MM.1S (cell line): ENCODE data around the gene CENPB.

Source experiments
- DNase-seq: peaks from one replicate; pipeline ENCODE4 v3.0.0-alpha.2; 2015
- H2AFZ ChIP-seq: fragments of 300-600 bp; sonication (generic); 2 replicates; pipeline ENCODE4 v1.6.0; 2016; ENCODE audit warnings: antibody characterized with exemption, low read length
- H3F3A ChIP-seq: fragments of 300-600 bp; sonication (generic); 2 replicates; pipeline ENCODE4 v1.6.1; 2016; ENCODE audit warnings: mild to moderate bottlenecking, antibody characterized with exemption, low read length, moderate library complexity, mixed read lengths; ENCODE audit not compliant: insufficient read depth
- H3K27ac ChIP-seq: fragments of 300-600 bp; sonication (generic); 2 replicates; pipeline ENCODE4 v1.5.1; 2016; ENCODE audit warnings: mild to moderate bottlenecking, low read length
- H3K27me3 ChIP-seq: fragments of 300-600 bp; sonication (generic); replicated peaks from 2 replicates; pipeline ENCODE4 v1.6.0; 2016; ENCODE audit warnings: low read length; ENCODE audit not compliant: insufficient read depth
- H3K36me3 ChIP-seq: fragments of 300-600 bp; sonication (generic); replicated peaks from 2 replicates; pipeline ENCODE4 v1.6.1; 2016; ENCODE audit warnings: mild to moderate bottlenecking, low read length, mixed read lengths; ENCODE audit not compliant: insufficient read depth
- H3K4me1 ChIP-seq: fragments of 300-600 bp; sonication (generic); 2 replicates; pipeline ENCODE4 v1.6.1; 2016; ENCODE audit warnings: low read length, mixed read lengths
- H3K4me2 ChIP-seq: fragments of 300-600 bp; sonication (generic); 2 replicates; pipeline ENCODE4 v1.6.0; 2016; ENCODE audit warnings: low read depth, low read length
- H3K4me3 ChIP-seq: fragments of 300-600 bp; sonication (generic); 2 replicates; pipeline ENCODE4 v1.5.1; 2016; ENCODE audit warnings: low read length, mixed read lengths
- H3K79me2 ChIP-seq: fragments of 300-600 bp; sonication (generic); 2 replicates; pipeline ENCODE4 v1.6.1; 2016; ENCODE audit warnings: mixed run types, low read length, mixed read lengths
- H3K9ac ChIP-seq: fragments of 300-600 bp; sonication (generic); 2 replicates; pipeline ENCODE4 v1.6.1; 2016; ENCODE audit warnings: low read length, mixed read lengths
- H3K9me2 ChIP-seq: fragments of 300-600 bp; sonication (generic); replicated peaks from 2 replicates; pipeline ENCODE4 v1.6.1; 2016; ENCODE audit warnings: mild to moderate bottlenecking, low read length, mixed read lengths; ENCODE audit not compliant: insufficient read depth
- H3K9me3 ChIP-seq: fragments of 300-600 bp; sonication (generic); replicated peaks from 2 replicates; pipeline ENCODE4 v1.6.1; 2016; ENCODE audit warnings: mild to moderate bottlenecking, low read length, mixed read lengths; ENCODE audit not compliant: insufficient read depth
- H4K20me1 ChIP-seq: fragments of 300-600 bp; sonication (generic); 2 replicates; pipeline ENCODE4 v1.6.1; 2016; ENCODE audit warnings: mild to moderate bottlenecking, low read length, moderate library complexity, mixed read lengths; ENCODE audit not compliant: insufficient read depth
- CTCF ChIP-seq: fragments of 300-600 bp; sonication (generic); IDR thresholded peaks from 2 replicates; pipeline ENCODE4 v1.5.1; 2016; ENCODE audit warnings: antibody characterized with exemption, low read length, mixed read lengths
- EZH2 ChIP-seq: fragments of 300-600 bp; sonication (generic); optimal IDR thresholded peaks from 2 replicates; pipeline ENCODE3; 2017; ENCODE audit warnings: low read depth, mild to moderate bottlenecking, antibody characterized with exemption, low read length, mixed read lengths
- EZH2phosphoT487 ChIP-seq: fragments of 300-600 bp; sonication (generic); IDR thresholded peaks from 2 replicates; pipeline ENCODE4 v1.6.1; 2018; ENCODE audit warnings: antibody characterized with exemption, low read length

The CENPB gene

GRCh38 chr20:3753098-3753497, 33.4 kb downstream of the CENPB start:
- Histone ChIP-seq H3K9me2 (no peaks in the 10 kb centered on the region), H3K4me3 (no peak overlapping the region), H4K20me1 (no peaks in the 10 kb centered on the region), H3K9ac (no peak overlapping the region), H3K36me3 (no peaks in the 10 kb centered on the region), H3K27me3 (no peaks in the 10 kb centered on the region), H3K4me2 (no peak overlapping the region), H3K4me1 (no peaks in the 10 kb centered on the region), H2AFZ (no peak overlapping the region), H3K27ac (no peak overlapping the region), H3K9me3 (no peaks in the 10 kb centered on the region), H3F3A (no peaks in the 10 kb centered on the region), H3K79me2 (no peaks in the 10 kb centered on the region)
- no peak for TF ChIP-seq EZH2
- peak; percentile 69 for TF ChIP-seq CTCF
- no peak for TF ChIP-seq EZH2phosphoT487
- no peak for DNase-seq

GRCh38 chr20:3752386-3752759, 34.2 kb downstream of the CENPB start:
- H3K4me1 ChIP-seq, result no peaks in the 10 kb centered on the region
- H3K9me2 ChIP-seq, result no peaks in the 10 kb centered on the region
- no peaks in the 10 kb centered on the region for H4K20me1 ChIP-seq
- no peaks in the 10 kb centered on the region for H3K36me3 ChIP-seq
- no peak overlapping the region for H2AFZ ChIP-seq
- H3F3A ChIP-seq, result no peaks in the 10 kb centered on the region
- H3K4me3 ChIP-seq, result no peak overlapping the region
- H3K27me3 ChIP-seq, result peaks cover 7% of the 10 kb centered on the region
- no peaks in the 10 kb centered on the region for H3K79me2 ChIP-seq
- H3K4me2 ChIP-seq, result no peak overlapping the region
- DNase-seq, result no peak
- TF ChIP-seq EZH2phosphoT487 (no peak), CTCF (no peak), EZH2 (no peak)
- H3K9me3 ChIP-seq, result no peaks in the 10 kb centered on the region
- no peak overlapping the region for H3K9ac ChIP-seq
- H3K27ac ChIP-seq, result no peak overlapping the region

- Histone ChIP-seq H4K20me1 (no peaks in the 10 kb centered on the region), H3K36me3 (no peaks in the 10 kb centered on the region), H3F3A (no peaks in the 10 kb centered on the region), H3K9me3 (no peaks in the 10 kb centered on the region), H3K4me1 (no peaks in the 10 kb centered on the region), H3K27ac (no peak overlapping the region), H2AFZ (no peak overlapping the region), H3K79me2 (no peaks in the 10 kb centered on the region), H3K4me2 (no peak overlapping the region), H3K9ac (no peak overlapping the region), H3K4me3 (no peak overlapping the region), H3K9me2 (no peaks in the 10 kb centered on the region), H3K27me3 (peaks cover 11% of the 10 kb centered on the region)
- TF ChIP-seq EZH2phosphoT487 (no peak), CTCF (no peak), EZH2 (no peak)
- no peak for DNase-seq
These were observed 34.7 kb downstream of the CENPB start for GRCh38 chr20:3751675-3752385.
